Endometrial microvascular endothelial cells (primary cell): ENCODE measurements around the gene B3GLCT. TPM values are rescaled to one million over a fixed set of nuclear protein-coding genes. Genes with fewer than 3 reads are reported as not detected.
"Not testable (repeated sequence)": the region's sequence is repeated elsewhere in the genome, so short reads cannot be mapped to it uniquely, and the experiment has no call there.

Experiments
- in situ Hi-C: cut with HindIII; loops from 2 replicates; pipeline ENCODE4 v1.10.0; 2017; ENCODE audit warnings: low sequenced_read_pairs, low pct_unique_long_range_greater_than_20kb; ENCODE audit errors: inconsistent ontology term
- total RNA-seq: library from RNA; depleted of rRNA; stranded (reverse); fragments of >200 nt; gene quantifications from one replicate; pipeline ENCODE4 v1.2.3, GENCODE V29; 2015; ENCODE audit errors: inconsistent ontology term

The B3GLCT gene
- total RNA-seq, 1 donor from 2014 or later = 11.7 TPM

DNA sequence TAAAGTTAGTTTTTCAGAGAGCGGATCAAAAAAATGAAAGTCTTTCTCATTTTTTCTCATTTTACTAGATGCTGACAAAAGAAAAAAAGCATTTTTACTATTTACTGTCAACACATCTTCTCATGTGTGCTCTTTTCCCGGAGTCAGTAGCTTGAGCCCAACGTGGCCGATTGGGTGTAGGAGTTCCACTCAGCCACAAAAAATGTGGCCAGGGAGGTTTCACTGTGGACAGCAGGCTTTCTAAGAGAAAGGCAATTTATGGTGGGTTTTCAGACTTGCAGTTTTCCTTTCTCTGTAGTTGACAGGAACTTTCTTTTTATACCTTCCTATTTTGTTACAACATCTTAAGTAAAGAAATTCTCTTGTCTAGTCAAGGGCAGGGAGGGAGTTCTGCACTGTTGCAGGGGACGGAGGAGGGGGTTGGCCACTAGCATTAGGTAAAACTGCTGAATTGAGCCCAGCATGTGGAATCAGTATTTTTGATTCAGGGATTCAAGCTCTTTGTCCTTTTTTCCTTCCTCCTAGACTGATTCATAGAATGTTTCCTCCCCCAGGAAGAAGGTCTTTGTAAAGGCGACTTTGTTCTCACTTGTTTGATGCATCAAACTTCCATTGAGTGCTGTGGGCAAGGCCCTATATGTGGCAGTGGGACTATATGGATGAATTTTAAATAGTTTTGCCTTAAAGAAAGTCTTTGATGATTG lies 123.1 kb downstream of the B3GLCT start:
- in situ Hi-C loops = no loop called here

DNA sequence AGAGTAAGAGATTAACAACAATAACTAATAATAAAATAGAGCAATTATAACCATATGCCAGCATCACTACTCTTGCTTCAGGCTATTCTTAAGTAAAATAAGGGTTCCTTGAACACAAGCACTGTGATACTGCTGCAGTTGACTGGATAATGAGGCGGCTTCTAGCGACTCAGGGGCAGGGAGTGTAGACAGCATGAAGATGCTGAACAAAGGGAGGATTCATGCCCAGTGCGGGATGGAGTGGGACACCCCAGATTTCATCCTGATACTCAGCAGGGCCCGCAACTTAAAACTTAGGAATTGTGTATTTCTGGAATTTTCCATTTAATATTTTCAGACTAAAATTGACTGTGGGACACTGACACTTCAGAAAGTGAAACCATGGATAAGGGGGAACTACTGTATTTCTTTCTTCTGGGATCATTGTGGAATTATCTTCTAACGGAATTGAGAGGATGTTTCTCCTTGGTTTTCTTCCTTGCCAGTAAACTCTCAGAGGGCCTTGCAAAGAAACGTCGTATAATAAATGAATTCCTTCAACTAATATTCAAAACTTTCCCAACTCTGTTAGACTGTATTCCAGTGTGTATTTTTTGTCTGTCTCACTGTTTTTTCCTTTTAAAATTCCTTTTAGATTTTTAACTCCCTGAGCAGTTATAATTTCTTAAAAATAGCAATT lies 127.5 kb downstream of the B3GLCT start:
- in situ Hi-C loops = no loop called here

DNA sequence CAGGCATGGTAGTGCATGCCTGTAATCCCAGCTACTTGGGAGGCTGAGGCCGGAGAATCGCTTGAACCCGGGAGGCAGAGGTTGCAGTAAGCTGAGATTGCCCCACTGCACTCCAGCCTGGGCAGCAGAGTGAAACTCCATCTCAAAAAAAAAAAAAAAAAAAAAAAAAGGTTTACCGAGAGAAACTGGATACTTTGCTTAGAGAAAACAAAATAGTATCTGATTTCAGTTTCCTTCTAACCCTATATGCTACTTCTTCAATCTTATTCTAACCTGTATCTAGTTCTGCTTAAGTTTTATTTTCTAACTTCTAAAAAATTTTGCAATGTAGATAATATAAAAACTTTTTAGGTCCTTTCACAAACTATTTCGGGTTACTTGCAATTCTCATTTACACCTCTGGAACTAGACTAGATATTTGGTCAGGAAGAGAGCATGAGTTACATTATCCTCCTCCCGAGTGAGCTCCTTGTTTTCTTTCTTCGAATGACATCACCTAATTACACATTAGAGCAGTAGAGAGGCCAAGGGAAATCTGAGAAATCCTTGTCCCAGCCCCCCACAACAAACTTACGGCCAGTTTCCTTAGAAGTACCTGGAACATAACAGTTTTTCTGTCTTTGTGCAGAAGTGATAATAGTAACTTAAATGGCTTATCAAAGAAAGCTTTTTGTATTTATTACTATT lies 128.9 kb downstream of the B3GLCT start:
- in situ Hi-C loops = no loop called here

DNA sequence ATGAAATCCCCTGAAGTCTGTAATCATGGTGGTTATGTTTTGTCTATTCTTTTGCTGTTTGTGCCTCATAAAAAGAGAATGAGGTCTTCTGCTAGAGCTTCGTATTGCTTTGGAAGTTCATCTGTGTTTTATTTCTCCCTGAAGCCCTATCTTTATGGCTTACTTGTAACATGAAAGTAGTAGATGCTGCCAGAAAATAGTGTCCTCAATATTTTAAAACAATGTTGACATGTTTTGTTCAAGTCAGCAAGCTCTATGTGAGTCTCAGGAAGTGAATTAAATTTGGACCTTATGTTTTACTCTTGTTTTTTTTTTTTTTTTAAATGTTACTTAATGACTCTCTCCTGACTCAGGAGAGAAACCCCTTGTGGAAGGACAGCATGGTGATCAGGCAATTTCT lies 130.5 kb downstream of the B3GLCT start:
- in situ Hi-C loops = no loop called here

DNA sequence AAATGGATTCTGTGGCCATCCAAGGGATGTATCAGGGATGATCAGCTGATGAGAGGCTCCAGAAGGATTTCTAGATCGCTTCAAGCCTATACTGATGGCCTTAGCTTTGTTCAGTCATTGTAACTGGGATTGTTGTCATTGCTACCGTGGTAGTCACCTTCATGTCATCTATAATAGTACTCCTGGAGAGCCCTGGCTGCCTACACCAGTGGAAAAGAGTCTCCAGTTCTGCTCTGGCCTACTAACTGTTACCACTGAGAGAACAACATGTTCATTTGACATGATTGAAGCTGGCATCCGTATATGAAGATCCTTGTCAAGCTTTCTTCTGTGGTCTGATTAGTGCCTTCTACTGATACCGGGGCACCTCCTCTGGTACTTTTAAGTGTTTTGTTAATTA lies 131.3 kb downstream of the B3GLCT start:
- in situ Hi-C loops = no loop called here

DNA sequence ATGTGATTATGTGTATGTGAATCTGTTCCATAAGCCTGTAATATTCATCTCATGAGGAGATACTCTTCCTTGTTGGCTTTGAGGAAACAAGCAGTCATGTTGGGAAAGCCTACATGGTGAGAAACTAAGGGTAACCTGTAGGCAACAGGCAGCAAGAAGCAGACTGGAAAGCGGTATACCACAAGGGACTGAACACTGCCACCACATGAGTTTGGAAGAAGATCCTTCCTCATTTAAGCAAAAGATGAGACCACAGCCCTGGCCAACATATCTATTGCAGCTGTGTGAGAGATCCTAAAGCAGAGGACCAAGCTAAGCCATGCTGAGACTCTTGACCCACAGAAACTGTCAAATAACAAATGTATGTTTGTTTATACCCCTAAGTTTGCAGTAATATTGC lies 134.8 kb downstream of the B3GLCT start:
- in situ Hi-C loops = no loop called here

DNA sequence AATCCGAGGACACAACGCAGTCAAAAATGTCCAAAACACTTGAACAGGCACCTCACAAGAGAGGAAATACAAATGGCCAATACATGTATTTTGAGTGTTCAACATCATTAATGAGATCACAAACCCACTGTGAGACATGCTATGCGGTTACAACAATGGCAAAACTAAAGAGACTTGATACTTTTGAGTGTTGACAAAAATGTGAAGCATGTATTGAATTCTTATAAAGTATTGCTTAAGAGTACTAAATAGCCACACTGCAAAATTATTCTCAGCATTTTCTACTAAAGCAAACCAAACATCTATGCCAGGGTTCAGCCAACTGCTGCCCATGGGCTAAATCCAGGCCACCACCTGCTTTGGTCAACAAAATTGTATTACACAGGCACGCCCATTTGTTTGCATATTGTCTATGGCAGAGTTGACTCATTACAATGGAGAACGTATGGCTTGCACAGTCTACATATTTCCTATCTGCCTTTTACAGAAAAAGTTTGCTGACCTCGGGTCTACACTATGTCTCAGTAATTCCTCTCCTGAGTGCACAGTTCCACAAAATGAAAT lies 135.3 kb downstream of the B3GLCT start:
- in situ Hi-C loops = no loop called here

DNA sequence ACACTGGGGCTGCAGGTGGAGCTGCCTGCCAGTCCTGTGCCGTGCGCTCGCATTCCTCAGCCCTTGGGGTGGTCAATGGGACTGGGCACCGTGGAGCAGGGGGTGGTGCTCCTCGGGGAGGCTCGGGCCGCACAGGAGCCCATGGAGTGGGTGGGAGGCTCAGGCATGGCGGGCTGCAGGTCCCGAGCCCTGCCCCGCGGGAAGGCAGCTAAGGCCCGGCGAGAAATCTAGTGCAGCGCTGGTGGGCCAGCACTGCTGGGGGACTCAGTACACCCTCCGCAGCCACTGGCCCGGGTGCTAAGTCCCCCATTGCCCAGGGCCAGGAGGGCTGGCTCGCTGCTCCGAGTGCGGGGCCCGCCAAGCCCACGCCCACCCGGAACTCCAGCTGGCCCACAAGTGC lies 139.8 kb downstream of the B3GLCT start:
- in situ Hi-C loops = not testable (repeated sequence)

DNA sequence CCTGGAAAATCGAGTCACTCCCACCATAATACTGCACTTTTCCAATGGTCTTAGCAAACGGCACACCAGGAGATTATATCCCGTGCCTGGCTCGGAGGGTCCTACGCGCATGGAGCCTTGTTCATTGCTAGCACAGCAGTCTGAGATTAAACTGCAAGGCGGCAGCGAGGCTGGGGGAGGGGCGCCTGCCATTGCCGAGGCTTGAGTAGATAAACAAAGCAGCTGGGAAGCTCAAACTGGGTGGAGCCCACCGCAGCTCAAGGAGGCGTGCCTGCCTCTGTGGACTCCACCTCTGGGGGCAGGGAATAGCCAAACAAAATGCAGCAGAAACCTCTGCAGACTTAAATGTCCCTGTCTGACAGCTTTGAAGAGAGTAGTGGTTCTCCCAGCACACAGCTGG lies 141.1 kb downstream of the B3GLCT start:
- in situ Hi-C loops = not testable (repeated sequence)

DNA sequence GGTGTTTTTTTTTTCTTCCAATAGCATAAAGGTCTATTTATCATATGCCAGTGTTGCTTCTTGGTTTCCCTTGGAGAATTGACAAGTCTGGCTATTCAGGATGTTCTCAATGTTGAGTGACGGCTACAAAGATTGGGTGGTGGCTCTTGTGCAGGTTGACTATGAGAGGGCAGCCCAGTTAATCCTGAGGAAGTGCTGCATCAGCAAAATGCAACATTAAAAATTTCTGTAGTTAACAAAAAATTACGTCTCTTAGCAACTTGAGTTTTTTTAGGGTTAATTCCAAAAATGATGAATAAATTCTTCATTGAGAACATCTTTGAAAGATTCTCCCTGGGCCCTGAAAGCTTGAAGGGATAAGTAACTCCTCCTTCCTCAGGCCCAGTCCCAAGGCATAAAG lies 147.1 kb downstream of the B3GLCT start:
- in situ Hi-C loops = no loop called here

DNA sequence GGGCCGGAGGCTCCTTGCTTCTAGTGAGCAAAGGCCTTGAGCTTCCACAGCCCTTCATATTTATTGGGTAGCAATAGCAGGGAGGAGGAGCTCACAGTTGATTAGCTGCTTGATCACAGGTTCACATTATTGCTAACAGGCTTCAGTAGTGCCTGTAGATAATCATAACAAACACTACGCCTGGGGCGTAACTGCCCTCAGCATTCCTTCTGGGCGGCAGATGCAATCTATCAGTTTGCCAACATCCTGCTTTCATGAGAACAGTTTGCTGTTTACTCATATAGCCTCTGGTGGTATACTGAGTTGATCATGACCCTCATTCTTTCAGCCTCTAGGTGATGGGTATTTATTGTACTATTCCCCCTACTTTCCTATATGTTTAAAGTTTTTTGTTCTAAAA lies 149.4 kb downstream of the B3GLCT start:
- in situ Hi-C loops = no loop called here

DNA sequence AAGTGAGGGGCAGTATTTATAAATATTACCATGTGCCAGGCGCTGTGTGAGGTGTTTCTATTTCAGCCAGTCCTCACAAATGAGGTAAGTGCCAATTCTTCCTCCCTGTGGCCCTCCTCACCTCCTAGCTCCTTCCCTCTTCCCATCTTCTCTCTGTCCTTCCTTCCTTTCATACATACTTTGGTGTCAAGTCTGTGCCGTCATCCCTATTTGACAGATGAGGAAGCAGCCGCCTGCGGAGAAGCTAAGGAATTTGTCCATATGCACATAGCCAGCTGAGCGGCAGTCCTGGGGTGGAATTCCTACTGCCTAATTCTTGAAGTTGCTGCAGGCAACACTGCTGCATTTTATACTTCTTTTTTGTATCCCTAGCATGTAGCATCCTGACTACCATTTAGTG lies 150.8 kb downstream of the B3GLCT start:
- in situ Hi-C loops = no loop called here

DNA sequence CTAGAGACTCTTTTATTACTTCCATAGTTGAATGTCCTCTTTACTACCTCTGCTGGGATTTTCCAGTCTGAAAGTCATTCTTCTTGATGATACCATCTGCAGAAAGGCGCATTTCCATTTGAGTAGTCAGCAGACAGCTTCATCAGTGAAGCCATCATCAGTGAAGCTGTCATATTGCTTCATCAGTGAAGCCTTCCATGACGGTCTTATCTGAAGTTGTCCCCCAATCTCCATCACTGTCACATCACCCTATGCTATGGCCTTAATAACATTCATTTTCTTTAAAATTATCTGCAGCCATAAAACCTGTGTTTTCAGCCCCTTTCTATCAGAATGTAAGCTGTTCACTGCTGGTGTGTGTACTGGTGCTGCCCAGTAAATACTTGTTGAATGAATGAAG lies 151.6 kb downstream of the B3GLCT start:
- in situ Hi-C loops = no loop called here

DNA sequence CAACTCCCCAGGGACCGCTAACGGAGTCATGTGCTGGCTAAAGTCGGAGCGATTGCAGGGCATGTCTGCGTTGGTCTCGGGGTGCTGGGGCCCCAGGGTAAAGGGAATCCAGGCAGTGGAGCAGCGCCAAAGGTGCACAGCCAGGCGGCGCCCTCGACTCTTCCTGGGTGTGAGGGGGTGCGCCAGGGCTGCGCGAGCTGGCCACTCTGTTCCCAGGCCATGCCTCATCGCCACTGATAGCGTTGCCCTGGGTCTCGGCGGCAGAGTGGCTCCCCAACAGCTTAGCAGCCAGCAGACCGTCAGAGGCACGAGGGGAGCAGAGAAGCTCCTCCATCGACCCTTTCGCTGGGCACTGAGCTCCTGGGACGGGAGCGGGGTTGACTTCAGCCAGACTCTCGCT lies 152.7 kb downstream of the B3GLCT start:
- in situ Hi-C loops = no loop called here

DNA sequence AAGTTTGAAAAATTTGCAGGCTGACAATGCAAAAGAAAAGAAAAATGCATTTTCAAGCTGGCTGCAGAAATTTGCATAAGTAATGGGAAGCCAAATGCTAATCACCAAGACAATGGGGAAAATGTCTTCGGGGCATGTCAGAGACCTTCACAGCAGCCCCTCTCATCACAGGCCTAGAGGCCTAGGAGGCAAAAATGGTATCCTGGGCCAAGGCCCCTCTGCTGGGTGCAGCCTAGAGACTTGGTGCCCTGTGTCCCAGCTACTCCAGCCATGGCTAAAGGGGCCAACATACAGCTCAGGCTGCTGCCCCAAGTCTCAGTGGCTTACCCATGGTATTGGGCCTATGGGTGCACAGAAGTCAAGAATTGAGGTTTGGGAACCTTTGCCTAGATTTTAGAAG lies 155.2 kb downstream of the B3GLCT start:
- in situ Hi-C loops = no loop called here

DNA sequence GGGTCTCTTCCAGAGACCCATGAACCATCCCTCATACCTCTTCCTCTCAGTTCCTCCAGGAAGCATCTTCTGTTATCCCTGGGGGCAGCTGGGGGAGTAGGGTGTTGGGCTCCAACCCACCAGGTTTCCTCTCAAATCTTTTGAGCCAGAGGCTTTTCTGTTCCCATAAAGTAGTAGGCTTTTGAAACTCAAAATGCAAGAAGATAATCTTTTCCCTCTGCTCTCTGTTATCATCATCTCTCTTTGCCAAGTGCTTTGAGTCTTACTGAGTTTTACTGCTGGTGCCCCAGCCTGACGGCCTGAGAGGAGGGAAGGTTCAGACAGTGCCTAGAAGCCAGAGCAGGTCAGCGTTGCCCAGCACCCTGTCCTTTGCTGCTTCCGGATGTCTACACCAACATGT lies 157.2 kb downstream of the B3GLCT start:
- in situ Hi-C loops = no loop called here

DNA sequence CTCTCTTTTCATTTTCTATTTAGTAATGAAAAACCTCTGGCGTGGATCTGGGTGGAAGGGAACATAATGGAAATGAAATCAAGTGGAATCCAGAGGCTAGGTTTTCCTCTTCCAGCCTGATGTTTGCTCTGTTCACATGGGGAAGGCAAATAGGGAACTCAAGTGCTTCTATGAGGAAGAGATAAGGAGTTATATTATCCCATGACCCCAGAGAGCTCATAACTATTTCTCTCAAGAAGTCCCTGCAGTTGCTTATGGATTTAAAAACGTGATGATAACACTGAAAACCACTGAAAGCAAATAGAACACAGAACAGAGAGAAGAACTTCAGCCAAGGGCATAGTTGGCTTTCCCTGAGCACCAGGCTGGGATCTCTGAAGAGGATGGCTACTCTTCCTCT lies 157.8 kb downstream of the B3GLCT start:
- in situ Hi-C loops = no loop called here

DNA sequence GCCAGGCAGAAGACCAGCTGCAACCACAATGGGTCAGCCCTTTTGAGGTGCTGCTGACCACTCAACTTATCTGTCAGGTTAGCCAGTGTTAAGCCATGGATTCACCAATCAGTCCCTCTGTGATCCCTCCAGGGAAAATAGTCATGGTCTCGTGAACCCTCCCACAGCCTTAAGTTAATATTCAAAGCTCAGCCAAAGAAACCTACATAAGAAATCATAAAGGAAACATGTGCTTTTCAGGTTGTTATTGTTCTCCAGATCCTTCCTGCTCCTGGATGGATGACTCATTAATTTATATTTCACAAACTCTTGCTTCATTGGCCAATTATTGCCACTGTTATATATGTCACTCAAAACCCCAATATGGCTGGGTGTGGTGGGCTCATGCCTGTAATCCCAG lies 161.9 kb downstream of the B3GLCT start:
- in situ Hi-C loops = no loop called here

DNA sequence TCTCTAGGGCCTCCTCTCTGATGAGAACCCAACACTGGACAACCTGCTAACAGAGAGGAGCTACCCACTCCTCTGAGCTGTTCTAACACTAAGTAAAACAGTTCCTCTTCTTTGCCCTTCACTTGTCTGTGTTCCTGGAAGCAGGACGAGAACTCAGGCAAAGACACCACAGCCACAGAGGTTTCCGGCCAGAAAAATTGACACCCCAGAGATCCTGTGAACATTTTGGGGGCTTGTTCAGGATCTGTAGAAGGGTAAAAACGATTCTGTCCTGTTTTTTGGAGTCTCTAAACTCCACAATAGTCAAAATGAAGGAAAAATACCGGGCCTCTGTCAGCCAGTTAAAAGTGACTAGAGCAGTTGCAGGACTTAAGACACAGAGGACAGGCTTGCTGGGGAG lies 165.9 kb downstream of the B3GLCT start:
- in situ Hi-C loops = no loop called here

DNA sequence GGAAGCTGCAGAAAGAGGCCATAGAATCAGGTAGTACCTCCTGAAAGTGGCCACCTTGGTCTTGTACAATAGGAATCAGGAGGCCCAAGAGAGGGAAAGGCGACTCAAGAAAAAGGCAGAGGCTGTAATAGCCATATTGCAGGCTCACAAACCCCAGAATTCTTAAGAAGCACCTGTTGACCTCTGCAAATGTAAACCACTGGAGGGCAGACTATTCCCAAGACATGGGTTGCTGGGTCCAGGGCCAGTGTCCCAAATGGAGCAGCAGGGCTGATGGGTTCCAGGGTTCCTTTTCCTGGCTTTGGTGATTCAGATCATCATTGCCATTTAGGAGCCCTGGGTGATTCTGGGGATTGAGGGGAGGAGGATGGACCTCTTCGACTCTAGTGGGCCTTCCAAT lies 167.6 kb downstream of the B3GLCT start:
- in situ Hi-C loops = no loop called here
